ENCODE measurements around the gene FBXL19.

Gene FBXL19

GRCh38 chr16:30912794-30913412, 10.5 kb upstream of the FBXL19 start:
- Histone ChIP-seq H3K4ac (ENCODE audit: low read depth, low read length) (no peak overlapping the region), H3K4me1 (ENCODE audit: control insufficient read depth, low read depth, low read length) (no peaks in the 10 kb centered on the region), H3K27ac (ENCODE audit: low read depth, low read length) (no peak overlapping the region), H3K79me1 (ENCODE audit: low read length) (no peaks in the 10 kb centered on the region), H3K23ac (ENCODE audit: low read length) (no peak overlapping the region), H2BK15ac (replicated peaks; ENCODE audit: low read depth) (no peak overlapping the region), H3K4me2 (ENCODE audit: low read length) (no peak overlapping the region), H2AK5ac (ENCODE audit: low read length) (no peak overlapping the region), H3K4me3 (ENCODE audit: low read length) (no peak overlapping the region), H3K56ac (ENCODE audit: low read length) (no peak overlapping the region), H2BK5ac (ENCODE audit: low read length) (no peak overlapping the region), H3K18ac (ENCODE audit: low read length) (no peak overlapping the region), H4K8ac (ENCODE audit: low read depth, low read length) (no peak overlapping the region), H3K36me3 (ENCODE audit: control insufficient read depth, insufficient read depth, low read length) (no peaks in the 10 kb centered on the region), H3K79me2 (ENCODE audit: control insufficient read depth, insufficient read depth, low read length) (no peaks in the 10 kb centered on the region), H4K5ac (ENCODE audit: low read length) (no peak overlapping the region), H2BK120ac (ENCODE audit: low read depth, low read length) (no peak overlapping the region), H3K27me3 (ENCODE audit: insufficient read depth, low read length, poor library complexity) (no peaks in the 10 kb centered on the region), H3K9ac (ENCODE audit: low read length) (no peak overlapping the region)
- WGBS (ENCODE audit: extremely low coverage, insufficient coverage, low lambda C conversion rate): no CpG with 5 or more reads among the region's 6 CpGs
- no peak for DNase-seq

- H2BK15ac ChIP-seq (replicated peaks; ENCODE audit: low read depth): no peak overlapping the region
- H3K4me2 ChIP-seq (ENCODE audit: low read length): no peak overlapping the region
- H3K18ac ChIP-seq (ENCODE audit: low read length): no peak overlapping the region
- no peaks in the 10 kb centered on the region for H3K4me1 ChIP-seq (ENCODE audit: control insufficient read depth, low read depth, low read length)
- no peaks in the 10 kb centered on the region for H3K36me3 ChIP-seq (ENCODE audit: control insufficient read depth, insufficient read depth, low read length)
- DNase-seq: no peak
- no CpG with 5 or more reads among the region's 3 CpGs for WGBS (ENCODE audit: extremely low coverage, insufficient coverage, low lambda C conversion rate)
- H3K9ac ChIP-seq (ENCODE audit: low read length): no peak overlapping the region
- H3K27ac ChIP-seq (ENCODE audit: low read depth, low read length): no peak overlapping the region
- H3K27me3 ChIP-seq (ENCODE audit: insufficient read depth, low read length, poor library complexity): no peaks in the 10 kb centered on the region
- H4K8ac ChIP-seq (ENCODE audit: low read depth, low read length): no peak overlapping the region
- no peak overlapping the region for H3K4ac ChIP-seq (ENCODE audit: low read depth, low read length)
- no peak overlapping the region for H2BK120ac ChIP-seq (ENCODE audit: low read depth, low read length)
- H3K56ac ChIP-seq (ENCODE audit: low read length): no peak overlapping the region
- no peak overlapping the region for H2BK5ac ChIP-seq (ENCODE audit: low read length)
- H3K4me3 ChIP-seq (ENCODE audit: low read length): no peak overlapping the region
- H3K23ac ChIP-seq (ENCODE audit: low read length): no peak overlapping the region
- no peaks in the 10 kb centered on the region for H3K79me1 ChIP-seq (ENCODE audit: low read length)
- H3K79me2 ChIP-seq (ENCODE audit: control insufficient read depth, insufficient read depth, low read length): no peaks in the 10 kb centered on the region
- no peak overlapping the region for H2AK5ac ChIP-seq (ENCODE audit: low read length)
- no peak overlapping the region for H4K5ac ChIP-seq (ENCODE audit: low read length)
Measured at GRCh38 chr16:30914830-30915229, 8.5 kb upstream of the FBXL19 start.

GRCh38 chr16:30918614-30919013, 4.8 kb upstream of the FBXL19 start:
- no peak overlapping the region for H4K8ac ChIP-seq (ENCODE audit: low read depth, low read length)
- H2BK120ac ChIP-seq (ENCODE audit: low read depth, low read length): no peak overlapping the region
- no CpG with 5 or more reads among the region's 1 CpG for WGBS (ENCODE audit: extremely low coverage, insufficient coverage, low lambda C conversion rate)
- no peak for DNase-seq
- H3K4ac ChIP-seq (ENCODE audit: low read depth, low read length): no peak overlapping the region
- no peak overlapping the region for H2BK15ac ChIP-seq (replicated peaks; ENCODE audit: low read depth)
- H3K4me2 ChIP-seq (ENCODE audit: low read length): no peak overlapping the region
- H4K5ac ChIP-seq (ENCODE audit: low read length): no peak overlapping the region
- H3K23ac ChIP-seq (ENCODE audit: low read length): no peak overlapping the region
- no peak overlapping the region for H3K56ac ChIP-seq (ENCODE audit: low read length)
- H2BK5ac ChIP-seq (ENCODE audit: low read length): no peak overlapping the region
- H3K27me3 ChIP-seq (ENCODE audit: insufficient read depth, low read length, poor library complexity): no peaks in the 10 kb centered on the region
- H3K27ac ChIP-seq (ENCODE audit: low read depth, low read length): no peak overlapping the region
- no peaks in the 10 kb centered on the region for H3K4me1 ChIP-seq (ENCODE audit: control insufficient read depth, low read depth, low read length)
- no peaks in the 10 kb centered on the region for H3K79me1 ChIP-seq (ENCODE audit: low read length)
- H3K36me3 ChIP-seq (ENCODE audit: control insufficient read depth, insufficient read depth, low read length): no peaks in the 10 kb centered on the region
- no peak overlapping the region for H2AK5ac ChIP-seq (ENCODE audit: low read length)
- H3K79me2 ChIP-seq (ENCODE audit: control insufficient read depth, insufficient read depth, low read length): no peaks in the 10 kb centered on the region
- H3K18ac ChIP-seq (ENCODE audit: low read length): no peak overlapping the region
- H3K4me3 ChIP-seq (ENCODE audit: low read length): no peak overlapping the region
- no peak overlapping the region for H3K9ac ChIP-seq (ENCODE audit: low read length)

- Histone ChIP-seq H4K8ac (ENCODE audit: low read depth, low read length) (no peak overlapping the region), H3K36me3 (ENCODE audit: control insufficient read depth, insufficient read depth, low read length) (no peaks in the 10 kb centered on the region), H3K79me2 (ENCODE audit: control insufficient read depth, insufficient read depth, low read length) (peaks cover 11% of the 10 kb centered on the region), H3K4me1 (ENCODE audit: control insufficient read depth, low read depth, low read length) (no peaks in the 10 kb centered on the region), H3K4me2 (ENCODE audit: low read length) (no peak overlapping the region), H2BK120ac (ENCODE audit: low read depth, low read length) (no peak overlapping the region), H3K79me1 (ENCODE audit: low read length) (peaks cover 5% of the 10 kb centered on the region), H4K5ac (ENCODE audit: low read length) (no peak overlapping the region), H3K18ac (ENCODE audit: low read length) (no peak overlapping the region), H3K23ac (ENCODE audit: low read length) (no peak overlapping the region), H2AK5ac (ENCODE audit: low read length) (no peak overlapping the region), H2BK5ac (ENCODE audit: low read length) (no peak overlapping the region), H3K4me3 (ENCODE audit: low read length) (no peak overlapping the region), H3K4ac (ENCODE audit: low read depth, low read length) (no peak overlapping the region), H3K27me3 (ENCODE audit: insufficient read depth, low read length, poor library complexity) (no peaks in the 10 kb centered on the region), H3K27ac (ENCODE audit: low read depth, low read length) (no peak overlapping the region), H3K9ac (ENCODE audit: low read length) (no peak overlapping the region), H2BK15ac (replicated peaks; ENCODE audit: low read depth) (no peak overlapping the region), H3K56ac (ENCODE audit: low read length) (peak overlapping the region; percentile 22)
- WGBS (ENCODE audit: extremely low coverage, insufficient coverage, low lambda C conversion rate): no CpG with 5 or more reads among the region's 2 CpGs
- no peak for DNase-seq
Measured at GRCh38 chr16:30920891-30921290, 2.5 kb upstream of the FBXL19 start.

DNA sequence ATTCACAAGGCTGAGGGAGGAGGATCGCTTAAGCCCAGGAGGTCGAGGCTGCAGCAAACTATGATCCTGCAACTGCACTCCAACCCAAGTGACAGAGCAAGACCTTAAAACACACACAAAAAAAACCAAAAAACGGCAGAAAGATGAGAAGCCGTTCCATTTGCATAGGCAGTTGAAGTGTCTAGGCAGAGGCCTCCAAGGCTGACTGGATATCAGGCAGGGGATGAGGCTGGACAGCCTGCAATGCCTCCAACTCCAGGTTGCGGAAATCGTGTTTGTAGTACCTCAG, 2.0 kb upstream of the FBXL19 start:
- no CpG with 5 or more reads among the region's 6 CpGs for WGBS (ENCODE audit: extremely low coverage, insufficient coverage, low lambda C conversion rate)
- Histone ChIP-seq H3K4me3 (ENCODE audit: low read length) (no peak overlapping the region), H3K18ac (ENCODE audit: low read length) (no peak overlapping the region), H2BK15ac (replicated peaks; ENCODE audit: low read depth) (no peak overlapping the region), H3K27me3 (ENCODE audit: insufficient read depth, low read length, poor library complexity) (no peaks in the 10 kb centered on the region), H3K4me2 (ENCODE audit: low read length) (no peak overlapping the region), H3K36me3 (ENCODE audit: control insufficient read depth, insufficient read depth, low read length) (no peaks in the 10 kb centered on the region), H3K79me1 (ENCODE audit: low read length) (peaks cover 8% of the 10 kb centered on the region), H4K8ac (ENCODE audit: low read depth, low read length) (no peak overlapping the region), H4K5ac (ENCODE audit: low read length) (no peak overlapping the region), H3K9ac (ENCODE audit: low read length) (peak overlapping the region; percentile 57), H3K4me1 (ENCODE audit: control insufficient read depth, low read depth, low read length) (no peaks in the 10 kb centered on the region), H3K79me2 (ENCODE audit: control insufficient read depth, insufficient read depth, low read length) (peaks cover 11% of the 10 kb centered on the region), H3K27ac (ENCODE audit: low read depth, low read length) (no peak overlapping the region), H2BK5ac (ENCODE audit: low read length) (no peak overlapping the region), H2AK5ac (ENCODE audit: low read length) (no peak overlapping the region), H2BK120ac (ENCODE audit: low read depth, low read length) (no peak overlapping the region), H3K4ac (ENCODE audit: low read depth, low read length) (no peak overlapping the region), H3K56ac (ENCODE audit: low read length) (peak overlapping the region; percentile 22), H3K23ac (ENCODE audit: low read length) (no peak overlapping the region)
- DNase-seq: no peak

GRCh38 chr16:30921748-30922419, 1.5 kb upstream of the FBXL19 start:
- Histone ChIP-seq H4K8ac (ENCODE audit: low read depth, low read length) (no peak overlapping the region), H2BK120ac (ENCODE audit: low read depth, low read length) (no peak overlapping the region), H2BK15ac (replicated peaks; ENCODE audit: low read depth) (no peak overlapping the region), H3K36me3 (ENCODE audit: control insufficient read depth, insufficient read depth, low read length) (peaks cover 1% of the 10 kb centered on the region), H3K56ac (ENCODE audit: low read length) (peak overlapping the region; percentile 99), H3K9ac (ENCODE audit: low read length) (peak overlapping the region; percentile 93), H3K18ac (ENCODE audit: low read length) (peak overlapping the region; percentile 60), H3K79me2 (ENCODE audit: control insufficient read depth, insufficient read depth, low read length) (peaks cover 12% of the 10 kb centered on the region), H3K27me3 (ENCODE audit: insufficient read depth, low read length, poor library complexity) (no peaks in the 10 kb centered on the region), H3K79me1 (ENCODE audit: low read length) (peaks cover 9% of the 10 kb centered on the region), H3K27ac (ENCODE audit: low read depth, low read length) (peak overlapping the region; percentile 70), H3K4me2 (ENCODE audit: low read length) (peak overlapping the region; percentile 96), H3K4me1 (ENCODE audit: control insufficient read depth, low read depth, low read length) (no peaks in the 10 kb centered on the region), H3K23ac (ENCODE audit: low read length) (no peak overlapping the region), H3K4ac (ENCODE audit: low read depth, low read length) (no peak overlapping the region), H3K4me3 (ENCODE audit: low read length) (peak overlapping the region; percentile 82), H4K5ac (ENCODE audit: low read length) (no peak overlapping the region), H2AK5ac (ENCODE audit: low read length) (no peak overlapping the region), H2BK5ac (ENCODE audit: low read length) (no peak overlapping the region)
- no CpG with 5 or more reads among the region's 37 CpGs for WGBS (ENCODE audit: extremely low coverage, insufficient coverage, low lambda C conversion rate)
- DNase-seq: peak; percentile 97

Data from mesendoderm (in vitro differentiated cells).